ENCODE data around the gene LAMC3. TPM values are rescaled to one million over a fixed set of nuclear protein-coding genes. Genes with fewer than 3 reads are reported as not detected.
A peak's percentile ranks its signal among the peaks of the same experiment; 100 is the strongest.

The LAMC3 gene
- total and polyA plus RNA-seq, 9 of the 15 experiments (the other 6 are each of a cell fraction or from before 2014, with no cell fraction given), result 0.10 TPM; not detected in 8

DNA sequence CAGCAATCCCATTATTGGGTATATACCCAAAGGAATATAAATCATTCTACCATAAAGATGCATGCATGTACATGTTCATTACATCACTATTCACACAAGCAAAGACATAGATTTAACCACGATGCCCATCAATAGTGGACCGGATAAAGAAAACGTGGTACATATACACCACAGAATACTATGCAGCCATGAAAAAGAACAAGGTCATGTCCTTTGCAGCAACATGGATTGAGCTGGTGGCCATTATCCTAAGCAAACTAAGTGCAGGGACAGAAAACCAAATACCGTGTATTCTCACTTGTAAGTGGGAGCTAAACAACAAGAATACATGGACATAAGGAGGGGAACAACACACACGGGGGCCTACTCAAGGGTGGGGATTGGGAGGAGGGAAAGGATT is 33.8 kb upstream of the LAMC3 start:
- TF ChIP-seq, protein P1, sequence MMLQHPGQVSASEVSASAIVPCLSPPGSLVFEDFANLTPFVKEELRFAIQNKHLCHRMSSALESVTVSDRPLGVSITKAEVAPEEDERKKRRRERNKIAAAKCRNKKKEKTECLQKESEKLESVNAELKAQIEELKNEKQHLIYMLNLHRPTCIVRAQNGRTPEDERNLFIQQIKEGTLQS (IDR thresholded peaks at IDR 0.05), result no peak
- TF ChIP-seq, protein P1 (CRISPR knock-in tag; conservative IDR thresholded peaks at IDR 0.05), result 0 out of 2 replicates have a peak, but pooled peaks have one; percentile 4
- no peak for TF ChIP-seq NFIC (IDR thresholded peaks at IDR 0.05)
- TF ChIP-seq, protein P2, sequence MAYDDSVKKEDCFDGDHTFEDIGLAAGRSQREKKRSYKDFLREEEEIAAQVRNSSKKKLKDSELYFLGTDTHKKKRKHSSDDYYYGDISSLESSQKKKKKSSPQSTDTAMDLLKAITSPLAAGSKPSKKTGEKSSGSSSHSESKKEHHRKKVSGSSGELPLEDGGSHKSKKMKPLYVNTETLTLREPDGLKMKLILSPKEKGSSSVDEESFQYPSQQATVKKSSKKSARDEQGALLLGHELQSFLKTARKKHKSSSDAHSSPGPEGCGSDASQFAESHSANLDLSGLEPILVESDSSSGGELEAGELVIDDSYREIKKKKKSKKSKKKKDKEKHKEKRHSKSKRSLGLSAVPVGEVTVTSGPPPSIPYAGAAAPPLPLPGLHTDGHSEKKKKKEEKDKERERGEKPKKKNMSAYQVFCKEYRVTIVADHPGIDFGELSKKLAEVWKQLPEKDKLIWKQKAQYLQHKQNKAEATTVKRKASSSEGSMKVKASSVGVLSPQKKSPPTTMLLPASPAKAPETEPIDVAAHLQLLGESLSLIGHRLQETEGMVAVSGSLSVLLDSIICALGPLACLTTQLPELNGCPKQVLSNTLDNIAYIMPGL (CRISPR knock-in tag; IDR thresholded peaks at IDR 0.05), result peak; percentile 15; the same call in 1 of the 2 replicates
- Histone ChIP-seq H3K4me1 (replicated peaks in 1 of 2; ENCODE audit: control insufficient read depth in 2 of 2, insufficient read depth in 2 of 2, low read length in 2 of 2) (peaks cover 0 to 17% of the 10 kb centered on the region in 2 experiments; a peak in 1 of 5 replicates), H3K27me3 (ENCODE audit: control insufficient read depth in 2 of 2, insufficient read depth in 2 of 2, low read length in 2 of 2) (peaks cover 81 to 97% of the 10 kb centered on the region in 2 experiments), H3K36me3 (ENCODE audit: control insufficient read depth, insufficient read depth, low read length) (no peaks in the 10 kb centered on the region), H3K9ac (ENCODE audit: insufficient read depth in 1 of 2, low read depth in 2 of 2, low read length in 2 of 2) (no peak overlapping the region), H4K20me1 (replicated peaks; ENCODE audit: control insufficient read depth, insufficient read depth, low read length) (peaks cover 71% of the 10 kb centered on the region), H3K4me2 (ENCODE audit: insufficient read depth, low read length) (no peak overlapping the region), H2AFZ (ENCODE audit: low read depth, low read length) (no peak overlapping the region), H3K4me3 (no peak overlapping the region), H3K9me1 (ENCODE audit: control insufficient read depth, insufficient read depth, low read length) (peaks cover 4% of the 10 kb centered on the region), H3K9me3 (replicated peaks; ENCODE audit: control insufficient read depth, insufficient read depth, low read depth, low read length) (no peaks in the 10 kb centered on the region; the same call in 1 of the 2 replicates), H3K27ac (ENCODE audit: extremely low read depth, low read depth, low read length) (no peak overlapping the region), H3K79me2 (ENCODE audit: control insufficient read depth, insufficient read depth, low read length) (no peaks in the 10 kb centered on the region)
- intact Hi-C loops (cut with micrococcal nuclease), result no loop called here
- no TSS peak for BruUV-seq (replicated peaks)
- in situ Hi-C loops (cut with MboI), result loop anchor here (25.0 kb wide), 1 partner anchor 263 kb away; no protein-coding TSS in a partner anchor
- FAIRE-seq, result no peak
- 11% methylated on average over 5 of the region's 5 CpGs for WGBS (ENCODE audit: insufficient coverage, low coverage, missing lambda C conversion rate)
- ChIA-PET CTCF (ENCODE audit: low intra/inter-chr PET ratio) (no interaction called here), POLR2A (interaction anchor here (0.7 to 4.2 kb wide), 13 partner anchors 9 to 219 kb away, joined by 3 to 86 read pairs (median 4); no protein-coding TSS in a partner anchor)
- no peak for DNase-seq (ENCODE audit: extremely low read depth in 1 of 4, low spot score in 3 of 4)
- ATAC-seq, result no peak

Measured in K562 (cell line).